GF-D8 (cell line): ENCODE measurements around the gene IL32.
A peak's percentile ranks its signal among the peaks of the same experiment; 100 is the strongest.
"Not testable (repeated sequence)": the region's sequence is repeated elsewhere in the genome, so short reads cannot be mapped to it uniquely, and the experiment has no call there.

Experiments
- DNase-seq: peaks from one replicate; lab custom pipeline; 2025; lab: John Stamatoyannopoulos, UW

IL32 gene

GRCh38 chr16:3070608-3071111 is 5.2 kb downstream of the IL32 start:
- DNase-seq = no peak

- no peak for DNase-seq
Observed at GRCh38 chr16:3071655-3072054, 6.2 kb downstream of the IL32 start.

GRCh38 chr16:3072148-3072547 is 6.7 kb downstream of the IL32 start:
- not testable (repeated sequence) for DNase-seq

GRCh38 chr16:3072576-3073263 is 7.3 kb downstream of the IL32 start:
- not testable (repeated sequence) for DNase-seq

DNA sequence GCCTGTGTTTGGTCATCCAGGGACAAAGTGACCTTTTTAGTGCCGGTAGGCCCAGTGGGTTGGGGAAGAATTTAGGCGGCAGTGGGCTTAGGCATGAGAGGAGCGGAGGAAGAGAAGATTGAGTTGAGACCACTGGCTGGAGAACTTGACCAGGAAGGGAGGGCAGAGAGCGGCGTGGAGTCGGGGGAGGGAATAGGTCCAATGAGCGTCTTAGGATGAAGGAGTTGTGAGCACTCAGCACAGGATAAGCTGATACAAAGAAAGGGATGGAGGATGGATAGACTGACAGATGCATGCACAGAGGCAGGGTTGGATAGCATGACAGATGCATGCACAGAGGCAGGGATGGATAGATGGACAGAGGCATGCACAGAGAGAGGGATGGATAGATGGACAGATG is 8.0 kb downstream of the IL32 start:
- DNase-seq = no peak

DNA sequence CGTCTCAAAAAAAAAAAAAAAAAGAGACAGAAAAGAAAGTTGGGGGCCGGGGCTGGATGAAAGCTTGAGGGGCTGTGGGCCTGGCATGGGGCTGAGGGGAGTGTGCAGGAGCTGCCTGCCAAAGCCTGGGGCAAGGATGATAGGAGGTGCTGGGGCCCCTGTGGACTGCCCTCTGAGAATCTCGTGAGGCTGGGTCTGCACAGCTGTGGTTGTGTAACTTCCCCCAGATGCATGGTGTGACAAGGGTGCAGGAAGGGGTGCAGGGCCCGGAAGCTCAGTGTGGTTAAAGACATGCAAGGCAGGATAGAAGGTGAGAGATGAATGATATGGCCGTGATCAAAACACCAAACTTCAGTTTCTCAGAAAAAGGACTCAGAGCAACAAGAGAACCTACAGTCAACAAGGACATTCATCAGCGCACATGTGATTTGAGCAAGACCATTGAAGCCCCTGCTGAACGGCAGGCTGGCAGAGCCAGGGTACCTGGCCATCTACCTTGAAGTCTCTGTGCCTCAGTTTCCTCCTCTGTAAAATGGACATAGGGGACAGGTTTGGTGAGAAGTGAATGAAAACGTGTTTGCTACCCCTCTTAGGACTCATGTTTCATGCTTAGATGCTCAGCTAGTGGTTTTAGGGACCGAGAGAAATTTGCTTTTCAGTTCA is 9.6 kb downstream of the IL32 start:
- peak; percentile 56 for DNase-seq

DNA sequence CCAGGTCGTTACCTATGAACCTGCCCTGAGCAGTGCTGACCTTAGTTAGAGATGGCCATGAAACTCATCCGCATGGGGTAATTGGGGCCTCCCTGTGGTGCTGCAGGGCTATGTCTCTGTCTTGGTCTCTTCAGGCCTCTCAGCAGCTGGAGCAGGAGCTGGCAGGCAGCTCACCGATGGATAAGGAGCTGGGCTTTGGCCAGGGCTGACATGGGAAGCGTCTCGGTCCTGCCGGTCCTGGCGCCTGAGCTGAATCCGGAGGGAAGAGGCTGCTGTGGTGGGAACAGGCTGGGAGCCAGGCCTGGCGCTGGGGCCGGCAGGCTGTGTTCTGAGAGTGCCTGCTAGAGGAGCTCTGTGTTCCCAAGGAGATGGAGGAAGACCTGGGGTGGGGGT is 10.1 kb downstream of the IL32 start:
- DNase-seq = no peak

DNA sequence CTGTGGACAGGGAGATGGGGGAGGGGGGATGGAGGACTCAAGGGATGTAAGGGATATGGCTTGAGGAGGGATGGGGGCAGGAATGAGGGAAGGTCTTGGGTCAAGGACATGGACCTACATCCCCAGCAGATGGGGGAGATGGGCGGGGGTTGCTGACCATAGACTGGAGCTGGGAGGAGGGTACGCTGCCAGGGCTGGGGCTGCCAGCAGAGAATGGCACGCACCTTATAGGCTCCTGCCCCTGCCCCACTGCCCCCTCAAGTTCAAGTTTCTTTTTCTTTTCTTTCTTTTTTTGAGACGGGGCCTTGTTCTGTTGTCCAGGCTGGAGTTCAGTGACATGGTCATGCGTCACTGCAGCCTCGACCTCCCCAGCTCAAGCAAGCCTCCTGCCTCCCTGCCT is 10.5 kb downstream of the IL32 start:
- not testable (repeated sequence) for DNase-seq

GRCh38 chr16:3076577-3076976 is 11.1 kb downstream of the IL32 start:
- DNase-seq = no peak

GRCh38 chr16:3080024-3080423 is 14.6 kb downstream of the IL32 start:
- DNase-seq = no peak

GRCh38 chr16:3081957-3082356 is 16.5 kb downstream of the IL32 start:
- DNase-seq = not testable (repeated sequence)

DNA sequence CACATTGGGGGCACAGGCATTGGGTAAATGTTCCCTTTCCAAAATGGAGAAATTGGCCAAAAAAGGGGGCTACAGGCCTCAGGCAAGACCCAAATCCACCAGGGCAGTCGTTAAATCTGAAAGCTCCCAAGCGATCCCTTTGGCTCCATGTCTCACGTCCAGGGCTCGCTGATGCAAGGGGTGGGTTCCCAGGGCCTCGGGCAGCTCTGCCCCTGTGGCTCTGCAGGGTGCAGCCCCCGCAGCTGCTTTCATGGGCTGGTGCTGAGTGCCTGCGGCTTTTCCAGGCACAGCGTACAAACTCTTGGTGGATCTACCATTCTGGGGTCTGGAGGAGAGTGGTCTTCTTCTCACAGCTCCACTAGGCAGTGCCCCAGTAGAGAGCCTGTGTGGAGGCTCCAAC is 18.0 kb downstream of the IL32 start:
- DNase-seq = not testable (repeated sequence)

DNA sequence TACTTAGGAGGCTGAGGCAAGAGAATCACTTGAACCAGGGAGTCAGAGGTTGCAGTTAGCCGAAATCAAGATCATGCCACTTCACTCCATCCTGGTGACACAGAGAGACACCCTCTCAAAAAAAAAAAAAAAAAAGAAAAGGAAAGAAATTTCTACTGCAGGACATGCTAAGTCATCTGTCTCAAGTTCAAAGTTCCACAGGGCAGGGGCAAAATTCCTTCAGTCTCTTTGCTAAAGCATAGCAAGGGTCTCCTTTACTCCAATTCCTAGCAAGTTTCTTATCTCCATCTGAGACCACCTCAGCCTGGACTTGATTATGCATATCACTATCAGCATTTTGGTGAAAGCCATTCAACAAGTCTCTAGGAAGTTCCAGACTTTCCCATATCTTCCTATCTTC is 19.1 kb downstream of the IL32 start:
- DNase-seq = no peak

- DNase-seq = no peak
Observed at GRCh38 chr16:3084969-3085670, 19.7 kb downstream of the IL32 start.

- DNase-seq = no peak
Observed at GRCh38 chr16:3085868-3086595, 20.6 kb downstream of the IL32 start.

- DNase-seq = no peak
Observed at GRCh38 chr16:3086596-3087242, 21.3 kb downstream of the IL32 start.

DNA sequence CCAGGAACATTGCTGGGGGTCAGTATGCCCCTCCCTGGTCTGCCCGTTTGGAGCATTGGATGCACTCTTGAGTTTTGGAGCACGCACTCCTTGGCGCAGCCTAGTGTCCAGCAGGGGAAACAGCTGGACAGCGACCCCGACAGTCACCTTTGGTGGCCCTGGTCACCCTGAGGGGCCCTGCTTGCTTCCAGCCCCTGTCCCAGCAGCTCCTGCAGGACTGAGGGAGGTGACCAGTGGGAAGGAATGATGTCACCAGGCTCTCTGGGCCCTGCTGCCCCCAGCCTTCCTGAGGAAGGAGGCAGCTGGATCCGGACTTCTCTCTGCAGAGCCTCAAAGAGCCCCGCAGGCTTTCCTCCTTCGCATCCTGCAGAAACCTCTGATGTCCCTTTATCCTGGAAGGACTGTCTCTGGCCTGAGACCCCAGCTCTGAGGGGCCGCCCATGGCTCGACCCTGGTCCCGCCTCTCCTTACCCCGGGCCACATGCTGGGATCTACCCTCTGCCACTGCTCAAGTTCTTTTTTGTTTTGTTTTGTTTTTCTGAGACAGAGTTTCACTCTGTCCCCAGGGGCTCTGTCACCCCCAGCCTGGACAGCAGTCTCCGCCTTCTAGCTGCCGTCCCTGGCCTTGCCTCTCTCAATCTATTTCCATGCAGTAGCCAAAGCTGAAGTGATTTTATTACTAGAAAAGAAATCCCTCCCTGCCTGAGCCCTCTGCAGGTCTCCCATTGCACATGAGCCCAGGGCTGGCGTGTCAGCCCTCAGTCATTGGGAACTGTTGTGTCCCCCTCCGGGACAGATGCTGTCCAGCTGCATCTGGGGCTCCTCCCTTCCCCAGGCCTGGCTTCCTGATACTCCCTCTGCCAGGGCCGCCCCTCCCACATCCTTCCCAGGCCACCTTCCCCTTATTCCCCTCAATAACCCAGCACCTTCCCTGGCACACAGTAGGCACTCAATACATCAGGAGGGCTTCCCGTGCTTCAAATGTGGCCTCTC is 22.1 kb downstream of the IL32 start:
- no peak for DNase-seq

DNA sequence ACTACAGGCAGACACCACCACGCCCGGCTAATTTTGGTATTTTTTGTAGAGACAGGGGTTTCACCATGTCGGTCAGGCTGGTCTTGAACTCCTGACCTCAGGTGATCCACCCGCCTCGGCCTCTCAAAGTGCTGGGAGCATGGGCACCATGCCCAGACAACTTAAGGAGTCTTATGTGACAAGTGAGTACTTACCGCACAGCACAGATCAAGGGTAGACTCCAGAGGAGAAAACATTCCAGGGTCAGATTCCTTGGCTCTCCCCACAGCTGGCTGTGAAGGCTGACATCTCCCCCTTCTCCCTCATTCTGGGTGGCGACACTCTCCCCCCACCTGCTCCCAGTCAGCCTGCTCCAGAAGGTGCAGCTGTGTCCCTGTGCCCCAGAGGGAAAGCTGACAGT is 23.0 kb downstream of the IL32 start:
- no peak for DNase-seq

DNA sequence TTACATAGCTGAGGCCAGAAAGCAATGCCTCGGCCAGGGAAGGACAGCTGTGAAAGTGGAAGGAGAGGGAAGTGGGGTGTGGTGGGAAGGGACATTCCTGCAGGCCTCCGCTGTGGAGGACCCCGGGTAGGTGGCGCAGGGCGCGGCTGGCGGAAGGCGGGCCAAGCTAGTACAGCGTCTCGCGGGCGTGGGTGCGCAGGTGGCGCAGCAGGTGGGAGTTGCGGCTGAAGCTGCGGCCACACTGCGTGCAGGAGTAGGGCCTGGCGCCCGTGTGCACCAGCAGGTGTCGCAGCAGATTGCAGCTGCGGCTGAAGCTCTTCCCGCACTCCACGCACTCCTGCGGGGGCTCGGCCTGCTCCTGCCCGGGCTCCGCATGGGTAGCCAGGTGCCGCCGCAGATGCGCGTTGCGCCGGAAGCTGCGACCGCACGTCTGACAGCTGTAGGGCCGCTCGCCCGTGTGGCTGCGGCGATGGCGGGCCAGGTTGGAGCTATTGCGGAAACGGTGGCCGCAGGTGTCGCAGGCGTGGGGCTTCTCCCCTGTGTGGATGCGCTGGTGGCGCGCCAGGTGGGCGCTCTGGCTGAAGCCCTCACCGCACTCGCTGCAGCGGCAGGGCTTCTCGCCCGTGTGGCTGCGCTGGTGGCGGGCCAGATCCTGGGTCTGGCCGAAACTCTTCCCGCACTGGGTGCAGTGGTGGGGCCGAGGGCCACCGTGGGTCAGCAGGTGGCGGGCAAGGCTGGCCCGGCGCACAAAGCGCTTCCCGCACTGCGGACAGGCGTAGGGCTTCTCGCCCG is 23.7 kb downstream of the IL32 start:
- DNase-seq = no peak
